ENCODE measurements around the gene GABRP. TPM values are rescaled to one million over a fixed set of nuclear protein-coding genes. Genes with fewer than 3 reads are reported as not detected.

GABRP gene
- total and polyA plus RNA-seq, 2 experiments from 2014 or later, result 3.6 to 6.3 TPM

DNA sequence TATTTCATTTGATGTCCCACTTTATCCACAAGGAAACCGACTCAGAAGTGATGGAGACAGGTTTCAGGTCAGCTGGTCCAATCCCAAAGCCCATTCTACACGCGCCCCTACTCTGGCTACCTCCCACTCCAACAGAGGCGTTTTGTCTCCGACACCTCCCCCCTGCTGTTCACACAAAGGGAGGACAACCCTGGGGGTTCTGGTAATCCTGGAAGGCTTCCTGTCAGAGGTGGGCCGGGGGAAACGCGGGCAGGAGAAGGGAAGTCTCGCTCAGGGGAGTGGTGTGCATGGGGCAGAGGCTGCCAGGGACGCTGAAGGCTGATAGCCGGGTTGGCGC is 39.7 kb upstream of the GABRP start (continued):
- TF ChIP-seq, protein P1, sequence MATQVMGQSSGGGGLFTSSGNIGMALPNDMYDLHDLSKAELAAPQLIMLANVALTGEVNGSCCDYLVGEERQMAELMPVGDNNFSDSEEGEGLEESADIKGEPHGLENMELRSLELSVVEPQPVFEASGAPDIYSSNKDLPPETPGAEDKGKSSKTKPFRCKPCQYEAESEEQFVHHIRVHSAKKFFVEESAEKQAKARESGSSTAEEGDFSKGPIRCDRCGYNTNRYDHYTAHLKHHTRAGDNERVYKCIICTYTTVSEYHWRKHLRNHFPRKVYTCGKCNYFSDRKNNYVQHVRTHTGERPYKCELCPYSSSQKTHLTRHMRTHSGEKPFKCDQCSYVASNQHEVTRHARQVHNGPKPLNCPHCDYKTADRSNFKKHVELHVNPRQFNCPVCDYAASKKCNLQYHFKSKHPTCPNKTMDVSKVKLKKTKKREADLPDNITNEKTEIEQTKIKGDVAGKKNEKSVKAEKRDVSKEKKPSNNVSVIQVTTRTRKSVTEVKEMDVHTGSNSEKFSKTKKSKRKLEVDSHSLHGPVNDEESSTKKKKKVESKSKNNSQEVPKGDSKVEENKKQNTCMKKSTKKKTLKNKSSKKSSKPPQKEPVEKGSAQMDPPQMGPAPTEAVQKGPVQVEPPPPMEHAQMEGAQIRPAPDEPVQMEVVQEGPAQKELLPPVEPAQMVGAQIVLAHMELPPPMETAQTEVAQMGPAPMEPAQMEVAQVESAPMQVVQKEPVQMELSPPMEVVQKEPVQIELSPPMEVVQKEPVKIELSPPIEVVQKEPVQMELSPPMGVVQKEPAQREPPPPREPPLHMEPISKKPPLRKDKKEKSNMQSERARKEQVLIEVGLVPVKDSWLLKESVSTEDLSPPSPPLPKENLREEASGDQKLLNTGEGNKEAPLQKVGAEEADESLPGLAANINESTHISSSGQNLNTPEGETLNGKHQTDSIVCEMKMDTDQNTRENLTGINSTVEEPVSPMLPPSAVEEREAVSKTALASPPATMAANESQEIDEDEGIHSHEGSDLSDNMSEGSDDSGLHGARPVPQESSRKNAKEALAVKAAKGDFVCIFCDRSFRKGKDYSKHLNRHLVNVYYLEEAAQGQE (IDR thresholded peaks at IDR 0.05; ENCODE audit: unreplicated experiment), result no peak
- TF ChIP-seq ZNF331 (CRISPR knock-in tag; IDR thresholded peaks at IDR 0.05; ENCODE audit: low read depth), result no peak
- TF ChIP-seq ZNF114 (CRISPR knock-in tag; IDR thresholded peaks at IDR 0.05), result no peak
- no peak for TF ChIP-seq EZH2phosphoT487 (IDR thresholded peaks at IDR 0.05; ENCODE audit: unreplicated experiment)
- peak; percentile 20; the same call in 1 of the 2 replicates for TF ChIP-seq POLR2AphosphoS5 (IDR thresholded peaks at IDR 0.05; ENCODE audit: low read depth)
- TF ChIP-seq CREB1 (CRISPR knock-in tag; IDR thresholded peaks at IDR 0.05; ENCODE audit: low read depth), result no peak
- TF ChIP-seq NANOG (IDR thresholded peaks at IDR 0.05; ENCODE audit: borderline replicate concordance), result no peak
- TF ChIP-seq, protein P2, sequence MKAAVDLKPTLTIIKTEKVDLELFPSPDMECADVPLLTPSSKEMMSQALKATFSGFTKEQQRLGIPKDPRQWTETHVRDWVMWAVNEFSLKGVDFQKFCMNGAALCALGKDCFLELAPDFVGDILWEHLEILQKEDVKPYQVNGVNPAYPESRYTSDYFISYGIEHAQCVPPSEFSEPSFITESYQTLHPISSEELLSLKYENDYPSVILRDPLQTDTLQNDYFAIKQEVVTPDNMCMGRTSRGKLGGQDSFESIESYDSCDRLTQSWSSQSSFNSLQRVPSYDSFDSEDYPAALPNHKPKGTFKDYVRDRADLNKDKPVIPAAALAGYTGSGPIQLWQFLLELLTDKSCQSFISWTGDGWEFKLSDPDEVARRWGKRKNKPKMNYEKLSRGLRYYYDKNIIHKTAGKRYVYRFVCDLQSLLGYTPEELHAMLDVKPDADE (IDR thresholded peaks at IDR 0.05), result 0 out of 2 replicates have a peak, but pooled peaks have one; percentile 31

DNA sequence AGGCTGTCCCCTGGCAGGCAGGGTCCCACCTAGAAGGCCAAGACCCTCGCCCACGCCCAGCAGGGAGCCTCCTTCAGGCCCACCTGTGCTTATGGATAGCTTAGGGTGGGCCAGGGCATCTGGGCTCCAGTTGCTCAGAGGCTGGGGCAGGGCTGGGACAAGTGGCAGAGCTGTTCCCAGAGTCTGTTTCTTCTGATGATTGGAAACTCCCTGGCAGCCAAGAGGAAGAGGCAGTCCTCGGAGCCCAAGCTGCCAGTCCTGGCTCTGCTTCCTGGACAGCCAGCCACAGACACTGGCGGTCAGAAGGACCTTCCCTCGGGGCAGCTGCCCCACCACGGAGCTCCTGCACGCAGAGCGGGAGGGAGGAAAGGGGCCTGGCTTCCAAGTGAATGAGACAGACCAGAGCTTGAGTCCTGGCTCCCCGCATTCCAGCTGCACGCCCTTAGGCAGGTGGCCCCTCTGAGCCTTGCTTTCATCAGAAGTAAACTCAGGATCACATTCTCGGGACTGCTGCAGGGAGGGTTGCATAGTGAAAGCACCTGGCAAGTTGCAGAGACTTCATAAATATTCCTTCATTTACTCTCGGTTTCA is 37.9 kb upstream of the GABRP start:
- H3F3A ChIP-seq (replicated peaks; ENCODE audit: low read depth), result peaks cover 24% of the 10 kb centered on the region
- Mint-ChIP-seq H3K36me3 (ENCODE audit: low read depth) (peaks cover 6% of the 10 kb centered on the region), H3K9me3 (peaks cover 6% of the 10 kb centered on the region; the same call in 2 of the 3 replicates), H3K4me1 (peaks cover 47% of the 10 kb centered on the region), H3K27ac (peak overlapping the region; percentile 95), H3K4me3 (no peak overlapping the region), H3K27me3 (ENCODE audit: insufficient read depth, low read depth, poor library complexity) (peaks cover 17% of the 10 kb centered on the region)
- no peak overlapping the region for H2AFZ ChIP-seq
- peaks cover 12% of the 10 kb centered on the region; the same call in 1 of the 2 replicates for H3K9me2 ChIP-seq (ENCODE audit: insufficient read depth)
- no peaks in the 10 kb centered on the region for H3K27me3 ChIP-seq (ENCODE audit: insufficient read depth)
- H3K4me3 ChIP-seq, result no peak overlapping the region
- H3K36me3 ChIP-seq (ENCODE audit: insufficient read depth), result no peaks in the 10 kb centered on the region
- H3K27ac ChIP-seq (ENCODE audit: low read depth), result peak overlapping the region; percentile 97
- H4K20me1 ChIP-seq (replicated peaks; ENCODE audit: insufficient read depth), result no peaks in the 10 kb centered on the region
- peaks cover 29% of the 10 kb centered on the region for H3K4me1 ChIP-seq (ENCODE audit: insufficient read depth)
- peak; percentile 57 for ATAC-seq
- peak; percentile 94 for DNase-seq (ENCODE audit: low spot score)
- H3K79me2 ChIP-seq (replicated peaks; ENCODE audit: insufficient read depth), result no peaks in the 10 kb centered on the region
- H3K4me2 ChIP-seq, result peak overlapping the region; percentile 87; the same call in 1 of the 2 replicates
- TF ChIP-seq, protein P3, sequence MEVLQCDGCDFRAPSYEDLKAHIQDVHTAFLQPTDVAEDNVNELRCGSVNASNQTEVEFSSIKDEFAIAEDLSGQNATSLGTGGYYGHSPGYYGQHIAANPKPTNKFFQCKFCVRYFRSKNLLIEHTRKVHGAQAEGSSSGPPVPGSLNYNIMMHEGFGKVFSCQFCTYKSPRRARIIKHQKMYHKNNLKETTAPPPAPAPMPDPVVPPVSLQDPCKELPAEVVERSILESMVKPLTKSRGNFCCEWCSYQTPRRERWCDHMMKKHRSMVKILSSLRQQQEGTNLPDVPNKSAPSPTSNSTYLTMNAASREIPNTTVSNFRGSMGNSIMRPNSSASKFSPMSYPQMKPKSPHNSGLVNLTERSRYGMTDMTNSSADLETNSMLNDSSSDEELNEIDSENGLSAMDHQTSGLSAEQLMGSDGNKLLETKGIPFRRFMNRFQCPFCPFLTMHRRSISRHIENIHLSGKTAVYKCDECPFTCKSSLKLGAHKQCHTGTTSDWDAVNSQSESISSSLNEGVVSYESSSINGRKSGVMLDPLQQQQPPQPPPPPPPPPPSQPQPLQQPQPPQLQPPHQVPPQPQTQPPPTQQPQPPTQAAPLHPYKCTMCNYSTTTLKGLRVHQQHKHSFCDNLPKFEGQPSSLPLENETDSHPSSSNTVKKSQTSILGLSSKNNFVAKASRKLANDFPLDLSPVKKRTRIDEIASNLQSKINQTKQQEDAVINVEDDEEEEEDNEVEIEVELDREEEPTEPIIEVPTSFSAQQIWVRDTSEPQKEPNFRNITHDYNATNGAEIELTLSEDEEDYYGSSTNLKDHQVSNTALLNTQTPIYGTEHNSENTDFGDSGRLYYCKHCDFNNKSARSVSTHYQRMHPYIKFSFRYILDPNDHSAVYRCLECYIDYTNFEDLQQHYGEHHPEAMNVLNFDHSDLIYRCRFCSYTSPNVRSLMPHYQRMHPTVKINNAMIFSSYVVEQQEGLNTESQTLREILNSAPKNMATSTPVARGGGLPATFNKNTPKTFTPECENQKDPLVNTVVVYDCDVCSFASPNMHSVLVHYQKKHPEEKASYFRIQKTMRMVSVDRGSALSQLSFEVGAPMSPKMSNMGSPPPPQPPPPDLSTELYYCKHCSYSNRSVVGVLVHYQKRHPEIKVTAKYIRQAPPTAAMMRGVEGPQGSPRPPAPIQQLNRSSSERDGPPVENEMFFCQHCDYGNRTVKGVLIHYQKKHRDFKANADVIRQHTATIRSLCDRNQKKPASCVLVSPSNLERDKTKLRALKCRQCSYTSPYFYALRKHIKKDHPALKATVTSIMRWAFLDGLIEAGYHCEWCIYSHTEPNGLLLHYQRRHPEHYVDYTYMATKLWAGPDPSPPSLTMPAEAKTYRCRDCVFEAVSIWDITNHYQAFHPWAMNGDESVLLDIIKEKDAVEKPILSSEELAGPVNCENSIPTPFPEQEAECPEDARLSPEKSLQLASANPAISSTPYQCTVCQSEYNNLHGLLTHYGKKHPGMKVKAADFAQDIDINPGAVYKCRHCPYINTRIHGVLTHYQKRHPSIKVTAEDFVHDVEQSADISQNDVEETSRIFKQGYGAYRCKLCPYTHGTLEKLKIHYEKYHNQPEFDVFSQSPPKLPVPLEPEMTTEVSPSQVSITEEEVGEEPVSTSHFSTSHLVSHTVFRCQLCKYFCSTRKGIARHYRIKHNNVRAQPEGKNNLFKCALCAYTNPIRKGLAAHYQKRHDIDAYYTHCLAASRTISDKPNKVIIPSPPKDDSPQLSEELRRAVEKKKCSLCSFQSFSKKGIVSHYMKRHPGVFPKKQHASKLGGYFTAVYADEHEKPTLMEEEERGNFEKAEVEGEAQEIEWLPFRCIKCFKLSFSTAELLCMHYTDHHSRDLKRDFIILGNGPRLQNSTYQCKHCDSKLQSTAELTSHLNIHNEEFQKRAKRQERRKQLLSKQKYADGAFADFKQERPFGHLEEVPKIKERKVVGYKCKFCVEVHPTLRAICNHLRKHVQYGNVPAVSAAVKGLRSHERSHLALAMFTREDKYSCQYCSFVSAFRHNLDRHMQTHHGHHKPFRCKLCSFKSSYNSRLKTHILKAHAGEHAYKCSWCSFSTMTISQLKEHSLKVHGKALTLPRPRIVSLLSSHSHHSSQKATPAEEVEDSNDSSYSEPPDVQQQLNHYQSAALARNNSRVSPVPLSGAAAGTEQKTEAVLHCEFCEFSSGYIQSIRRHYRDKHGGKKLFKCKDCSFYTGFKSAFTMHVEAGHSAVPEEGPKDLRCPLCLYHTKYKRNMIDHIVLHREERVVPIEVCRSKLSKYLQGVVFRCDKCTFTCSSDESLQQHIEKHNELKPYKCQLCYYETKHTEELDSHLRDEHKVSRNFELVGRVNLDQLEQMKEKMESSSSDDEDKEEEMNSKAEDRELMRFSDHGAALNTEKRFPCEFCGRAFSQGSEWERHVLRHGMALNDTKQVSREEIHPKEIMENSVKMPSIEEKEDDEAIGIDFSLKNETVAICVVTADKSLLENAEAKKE (CRISPR knock-in tag; IDR thresholded peaks at IDR 0.05), result 0 out of 2 replicates have a peak, but pooled peaks have one; percentile 17
- peak; percentile 61 for TF ChIP-seq POLR2AphosphoS5 (IDR thresholded peaks at IDR 0.05; ENCODE audit: low read depth)
- TF ChIP-seq ZNF331 (CRISPR knock-in tag; IDR thresholded peaks at IDR 0.05; ENCODE audit: low read depth), result no peak
- no peak for TF ChIP-seq EZH2 (IDR thresholded peaks at IDR 0.05; ENCODE audit: low read depth, unreplicated experiment)
- no peak for TF ChIP-seq STAT1 (IDR thresholded peaks at IDR 0.05; ENCODE audit: unreplicated experiment)

Measured in GM23338 (cell line).